H1 (cell line): ENCODE measurements around the gene ARHGEF19. TPM values are rescaled to one million over a fixed set of nuclear protein-coding genes. Genes with fewer than 3 reads are reported as not detected.

Experiments
- CHD1 ChIP-seq: IDR thresholded peaks from 2 replicates; pipeline ENCODE4 v1.6.1; 2012; ENCODE audit warnings: low read depth, low read length, improper control_type of control experiment
- EP300 ChIP-seq, 2 experiments: IDR thresholded peaks; 1 replicate in 1 of 2; 2 replicates in 1 of 2; pipeline ENCODE4 v1.6.1; 2011 to 2012; ENCODE audit warnings: low read depth in 2 of 2, low read length in 2 of 2, mild to moderate bottlenecking in 2 of 2, borderline replicate concordance in 1 of 2, inconsistent platforms in 1 of 2, moderate library complexity in 1 of 2
- JUND ChIP-seq: IDR thresholded peaks from 2 replicates; pipeline ENCODE4 v1.6.1; 2011; ENCODE audit warnings: mild to moderate bottlenecking, improper control_type of control experiment, low read length
- NRF1 ChIP-seq: IDR thresholded peaks from 2 replicates; pipeline ENCODE4 v1.6.1; 2011; ENCODE audit warnings: mild to moderate bottlenecking, low read depth, low read length, improper control_type of control experiment
- SAP30 ChIP-seq: fragments of 300-600 bp; sonication (generic); IDR thresholded peaks from 2 replicates; pipeline ENCODE4 v1.7.1; 2012; ENCODE audit warnings: low read length, moderate library complexity, mild to moderate bottlenecking, inconsistent platforms; ENCODE audit not compliant: insufficient read depth, insufficient replicate concordance
- SP1 ChIP-seq: IDR thresholded peaks from 2 replicates; pipeline ENCODE4 v1.6.1; 2011; ENCODE audit warnings: low read depth, low read length
- polyA plus RNA-seq, 7 experiments: library from polyadenylated mRNA; depleted of rRNA in 3 of 7; stranded (reverse) in 5 of 7; unstranded in 2 of 7; fragments of >200 nt in 5 of 7; fragments of 200-250 nt in 2 of 7; gene quantifications; 1 replicate in 5 of 7; 2 replicates in 1 of 7; 4 replicates in 1 of 7; pipeline versions ENCODE4 v1.2.1 to v1.2.3, GENCODE V29; 2011 to 2013; ENCODE audit warnings: missing spikeins in 2 of 7, mixed read lengths in 2 of 7
- total RNA-seq: library from RNA; stranded (reverse); fragmentation: NEBNext Ultra II Directional; extraction: Animal tissue kit (Norgen Biotek cat#: 25700); gene quantifications from 2 replicates; pipeline ENCODE4 v1.2.1, GENCODE V29; 2021

Gene ARHGEF19
- total and polyA plus RNA-seq, 2 of the 8 experiments (the other 6 are each of a cell fraction or from before 2014, with no cell fraction given), result 47.5 to 56.4 TPM

DNA sequence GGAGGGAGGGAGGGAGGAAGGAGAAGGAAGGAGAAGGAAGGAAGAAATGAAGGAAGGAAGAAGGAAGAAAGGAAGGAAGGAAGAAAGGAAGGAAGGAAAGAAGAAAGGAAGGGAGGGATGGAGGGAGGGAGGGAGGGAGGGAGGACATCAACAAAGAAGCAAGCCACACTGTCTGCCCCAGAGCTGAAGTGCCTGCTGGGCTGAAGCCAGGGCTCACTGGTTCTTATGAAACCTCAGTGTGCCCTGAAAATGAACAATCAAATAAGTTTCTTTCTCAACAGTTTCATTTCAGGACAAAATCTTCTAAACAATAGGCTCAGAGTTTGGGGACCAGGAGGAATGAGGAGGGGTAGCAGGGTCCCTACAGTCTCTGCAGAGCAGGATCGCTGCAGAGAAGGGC, 21.1 kb downstream of the ARHGEF19 start (continued):
- TF ChIP-seq SAP30 (no peak), JUND (no peak), SP1 (no peak), CHD1 (no peak), EP300 (IDR thresholded peaks at IDR 0.05; ENCODE audit: borderline replicate concordance in 1 of 2, low read depth in 2 of 2, low read length in 2 of 2) (no peak), NRF1 (no peak)
